Measurements from ENCODE around the gene VEPH1. TPM values are rescaled to one million over a fixed set of nuclear protein-coding genes. Genes with fewer than 3 reads are reported as not detected.
A peak's percentile ranks its signal among the peaks of the same experiment; 100 is the strongest.

Gene VEPH1
- 2.2 to 4.3 TPM (median 3.1 TPM) in 3 replicates for total RNA-seq
- long read RNA-seq, full-length matches to known transcripts, result 1 of 2 reads
- long read RNA-seq, partial matches to known transcripts, result 0 of 2 reads
- long read RNA-seq, other reads (novel, unspliced or antisense), result 1 of 2 reads

- H3K27me3 Mint-ChIP-seq (ENCODE audit: low read depth), result no peaks in the 10 kb centered on the region
- no peak for TF ChIP-seq CTCF (IDR thresholded peaks at IDR 0.05)
- no peaks in the 10 kb centered on the region for H3K36me3 Mint-ChIP-seq (ENCODE audit: low read depth)
- peak within 1 kb of the TSS; percentile 59 for H3K27ac Mint-ChIP-seq (ENCODE audit: unreplicated experiment)
- H3K4me3 Mint-ChIP-seq (ENCODE audit: unreplicated experiment), result peak within 1 kb of the TSS; percentile 59
- H3K9me3 Mint-ChIP-seq (ENCODE audit: low read depth), result no peaks in the 10 kb centered on the region
- DNase-seq (ENCODE audit: low spot score), result no peak
- peaks cover 30% of the 10 kb centered on the region for H3K4me1 Mint-ChIP-seq (ENCODE audit: low read depth)
Observed at GRCh38 chr3:157502916-157503595, at the start of gene VEPH1. Gene VEPH1 (minus strand): TSS chr3:157503416. CDS start chr3:157495349, 8,067 bp downstream.

- no peaks in the 10 kb centered on the region for H3K4me1 Mint-ChIP-seq (ENCODE audit: low read depth)
- peaks cover 30% of the 10 kb centered on the region for H3K9me3 Mint-ChIP-seq (ENCODE audit: low read depth)
- peaks cover 11% of the 10 kb centered on the region for H3K36me3 Mint-ChIP-seq (ENCODE audit: low read depth)
- DNase-seq (ENCODE audit: low spot score), result no peak
- TF ChIP-seq CTCF (IDR thresholded peaks at IDR 0.05), result no peak
- H3K27ac Mint-ChIP-seq (ENCODE audit: unreplicated experiment), result no peak overlapping the region
- no peak overlapping the region for H3K4me3 Mint-ChIP-seq (ENCODE audit: unreplicated experiment)
- H3K27me3 Mint-ChIP-seq (ENCODE audit: low read depth), result peaks cover 4% of the 10 kb centered on the region
Observed at GRCh38 chr3:157551961-157552360, 48.7 kb upstream of the VEPH1 start.

- no peak for DNase-seq (ENCODE audit: low spot score)
- H3K27ac Mint-ChIP-seq (ENCODE audit: unreplicated experiment), result no peak overlapping the region
- H3K27me3 Mint-ChIP-seq (ENCODE audit: low read depth), result peaks cover 4% of the 10 kb centered on the region
- peaks cover 14% of the 10 kb centered on the region for H3K9me3 Mint-ChIP-seq (ENCODE audit: low read depth)
- TF ChIP-seq CTCF (IDR thresholded peaks at IDR 0.05), result no peak
- peaks cover 7% of the 10 kb centered on the region for H3K4me1 Mint-ChIP-seq (ENCODE audit: low read depth)
- peaks cover 6% of the 10 kb centered on the region for H3K36me3 Mint-ChIP-seq (ENCODE audit: low read depth)
- no peak overlapping the region for H3K4me3 Mint-ChIP-seq (ENCODE audit: unreplicated experiment)
Observed at GRCh38 chr3:157549498-157549897, 46.3 kb upstream of the VEPH1 start.

DNA sequence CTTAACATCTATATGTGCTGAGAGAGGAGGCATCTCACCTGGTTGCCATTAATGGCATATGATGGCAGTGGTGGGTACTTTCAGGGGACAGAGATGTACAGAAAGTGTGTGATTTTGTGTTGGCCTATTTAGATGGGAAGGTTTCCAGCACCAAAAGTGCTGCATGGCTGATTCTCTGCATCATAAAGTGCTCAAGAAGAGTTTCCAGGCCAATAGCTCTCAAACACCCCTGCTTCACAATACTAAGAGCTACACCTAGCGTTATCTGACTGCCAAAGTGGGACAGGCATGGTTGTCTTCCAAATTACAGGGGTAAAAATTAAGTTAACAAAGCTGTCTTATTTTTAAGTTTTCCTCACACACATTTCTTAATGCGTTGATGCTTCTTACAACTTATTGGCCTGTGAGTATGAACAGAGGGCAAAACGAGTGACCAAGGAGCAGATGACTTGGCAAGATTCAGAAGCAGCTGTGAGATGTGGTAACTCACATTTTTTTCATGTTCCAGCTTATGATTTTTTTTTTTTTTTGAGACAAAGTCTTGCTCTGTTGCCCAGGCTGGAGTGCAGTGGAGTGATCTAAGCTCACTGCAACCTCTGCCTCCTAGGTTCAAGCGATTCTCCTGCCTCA lies 41.4 kb upstream of the VEPH1 start:
- Mint-ChIP-seq H3K4me3 (ENCODE audit: unreplicated experiment) (no peak overlapping the region), H3K4me1 (ENCODE audit: low read depth) (peaks cover 15% of the 10 kb centered on the region), H3K27me3 (ENCODE audit: low read depth) (peaks cover 8% of the 10 kb centered on the region), H3K9me3 (ENCODE audit: low read depth) (peaks cover 6% of the 10 kb centered on the region), H3K36me3 (ENCODE audit: low read depth) (no peaks in the 10 kb centered on the region), H3K27ac (ENCODE audit: unreplicated experiment) (peak overlapping the region; percentile 24)
- TF ChIP-seq CTCF (IDR thresholded peaks at IDR 0.05), result no peak
- DNase-seq (ENCODE audit: low spot score), result no peak

GRCh38 chr3:157543501-157544035 lies 40.4 kb upstream of the VEPH1 start:
- peaks cover 8% of the 10 kb centered on the region for H3K27me3 Mint-ChIP-seq (ENCODE audit: low read depth)
- H3K4me3 Mint-ChIP-seq (ENCODE audit: unreplicated experiment), result peak overlapping the region; percentile 72
- DNase-seq (ENCODE audit: low spot score), result no peak
- H3K27ac Mint-ChIP-seq (ENCODE audit: unreplicated experiment), result peak overlapping the region; percentile 25
- H3K36me3 Mint-ChIP-seq (ENCODE audit: low read depth), result no peaks in the 10 kb centered on the region
- TF ChIP-seq CTCF (IDR thresholded peaks at IDR 0.05), result no peak
- H3K9me3 Mint-ChIP-seq (ENCODE audit: low read depth), result peaks cover 6% of the 10 kb centered on the region
- H3K4me1 Mint-ChIP-seq (ENCODE audit: low read depth), result peaks cover 15% of the 10 kb centered on the region

All from chondrocyte (in vitro differentiated cells).